ENCODE data around the gene KDM6B. TPM values are rescaled to one million over a fixed set of nuclear protein-coding genes. Genes with fewer than 3 reads are reported as not detected.
A peak's percentile ranks its signal among the peaks of the same experiment; 100 is the strongest.

Gene KDM6B
- total and polyA plus RNA-seq, 9 of the 15 experiments (the other 6 are each of a cell fraction or from before 2014, with no cell fraction given) = 0.01 to 22.9 (median 2.2) TPM

DNA sequence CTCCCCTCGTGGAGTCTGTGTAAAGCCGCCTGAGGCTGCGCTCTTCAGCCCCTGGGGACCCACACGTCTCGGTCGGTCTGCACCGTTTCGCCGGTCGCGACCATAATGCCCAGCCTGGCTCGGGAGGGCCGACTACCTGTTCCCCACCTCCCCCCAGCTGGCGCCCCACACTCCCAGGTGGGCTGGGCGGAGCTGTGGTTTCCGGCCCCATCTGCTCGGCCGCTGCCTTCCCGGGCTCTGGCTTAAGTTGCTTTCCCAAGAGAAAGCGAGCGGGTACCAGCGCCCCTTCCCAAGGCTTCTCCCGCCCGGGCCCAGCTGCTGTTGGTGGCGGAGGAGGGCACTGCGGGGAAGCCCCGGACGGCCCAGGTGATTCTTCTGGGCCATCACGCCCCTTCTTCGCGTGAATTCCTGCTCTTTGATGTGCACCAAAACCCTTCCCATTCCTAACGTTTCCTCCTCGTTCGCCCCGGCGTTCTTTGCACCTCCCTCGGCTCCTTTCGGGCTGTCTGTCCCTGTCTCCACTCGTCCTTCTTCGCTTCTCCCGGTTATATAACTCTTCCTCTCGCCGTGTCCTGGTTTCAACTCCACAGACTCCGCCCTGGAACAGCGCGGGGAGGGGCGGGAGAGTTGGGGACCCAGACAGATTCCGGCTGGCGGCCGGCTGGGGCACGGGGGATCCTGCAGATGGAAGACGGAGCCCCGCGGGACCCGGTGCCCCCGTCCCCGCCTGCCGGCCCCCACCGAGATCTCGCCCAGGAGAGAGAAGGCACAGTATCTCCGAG is 2.0 kb downstream of the KDM6B start (continued):
- TF ChIP-seq JUN (IDR thresholded peaks at IDR 0.05; ENCODE audit: borderline replicate concordance, low read depth, low read length) = no peak
- TF ChIP-seq JUN (CRISPR knock-in tag; IDR thresholded peaks at IDR 0.05; ENCODE audit: borderline replicate concordance) = 0 out of 2 replicates have a peak, but pooled peaks have one; percentile 24
- TF ChIP-seq TAF9B (IDR thresholded peaks at IDR 0.05; ENCODE audit: partially characterized antibody) = peak; percentile 8
- TF ChIP-seq, protein P1, sequence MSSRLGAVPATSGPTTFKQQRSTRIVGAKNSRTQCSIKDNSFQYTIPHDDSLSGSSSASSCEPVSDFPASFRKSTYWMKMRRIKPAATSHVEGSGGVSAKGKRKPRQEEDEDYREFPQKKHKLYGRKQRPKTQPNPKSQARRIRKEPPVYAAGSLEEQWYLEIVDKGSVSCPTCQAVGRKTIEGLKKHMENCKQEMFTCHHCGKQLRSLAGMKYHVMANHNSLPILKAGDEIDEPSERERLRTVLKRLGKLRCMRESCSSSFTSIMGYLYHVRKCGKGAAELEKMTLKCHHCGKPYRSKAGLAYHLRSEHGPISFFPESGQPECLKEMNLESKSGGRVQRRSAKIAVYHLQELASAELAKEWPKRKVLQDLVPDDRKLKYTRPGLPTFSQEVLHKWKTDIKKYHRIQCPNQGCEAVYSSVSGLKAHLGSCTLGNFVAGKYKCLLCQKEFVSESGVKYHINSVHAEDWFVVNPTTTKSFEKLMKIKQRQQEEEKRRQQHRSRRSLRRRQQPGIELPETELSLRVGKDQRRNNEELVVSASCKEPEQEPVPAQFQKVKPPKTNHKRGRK (tag; IDR thresholded peaks at IDR 0.05) = peak; percentile 69
- no peak for TF ChIP-seq SP2 (IDR thresholded peaks at IDR 0.05; ENCODE audit: extremely low read depth, low read depth, low read length, poor library complexity, severe bottlenecking)
- TF ChIP-seq, protein P2, sequence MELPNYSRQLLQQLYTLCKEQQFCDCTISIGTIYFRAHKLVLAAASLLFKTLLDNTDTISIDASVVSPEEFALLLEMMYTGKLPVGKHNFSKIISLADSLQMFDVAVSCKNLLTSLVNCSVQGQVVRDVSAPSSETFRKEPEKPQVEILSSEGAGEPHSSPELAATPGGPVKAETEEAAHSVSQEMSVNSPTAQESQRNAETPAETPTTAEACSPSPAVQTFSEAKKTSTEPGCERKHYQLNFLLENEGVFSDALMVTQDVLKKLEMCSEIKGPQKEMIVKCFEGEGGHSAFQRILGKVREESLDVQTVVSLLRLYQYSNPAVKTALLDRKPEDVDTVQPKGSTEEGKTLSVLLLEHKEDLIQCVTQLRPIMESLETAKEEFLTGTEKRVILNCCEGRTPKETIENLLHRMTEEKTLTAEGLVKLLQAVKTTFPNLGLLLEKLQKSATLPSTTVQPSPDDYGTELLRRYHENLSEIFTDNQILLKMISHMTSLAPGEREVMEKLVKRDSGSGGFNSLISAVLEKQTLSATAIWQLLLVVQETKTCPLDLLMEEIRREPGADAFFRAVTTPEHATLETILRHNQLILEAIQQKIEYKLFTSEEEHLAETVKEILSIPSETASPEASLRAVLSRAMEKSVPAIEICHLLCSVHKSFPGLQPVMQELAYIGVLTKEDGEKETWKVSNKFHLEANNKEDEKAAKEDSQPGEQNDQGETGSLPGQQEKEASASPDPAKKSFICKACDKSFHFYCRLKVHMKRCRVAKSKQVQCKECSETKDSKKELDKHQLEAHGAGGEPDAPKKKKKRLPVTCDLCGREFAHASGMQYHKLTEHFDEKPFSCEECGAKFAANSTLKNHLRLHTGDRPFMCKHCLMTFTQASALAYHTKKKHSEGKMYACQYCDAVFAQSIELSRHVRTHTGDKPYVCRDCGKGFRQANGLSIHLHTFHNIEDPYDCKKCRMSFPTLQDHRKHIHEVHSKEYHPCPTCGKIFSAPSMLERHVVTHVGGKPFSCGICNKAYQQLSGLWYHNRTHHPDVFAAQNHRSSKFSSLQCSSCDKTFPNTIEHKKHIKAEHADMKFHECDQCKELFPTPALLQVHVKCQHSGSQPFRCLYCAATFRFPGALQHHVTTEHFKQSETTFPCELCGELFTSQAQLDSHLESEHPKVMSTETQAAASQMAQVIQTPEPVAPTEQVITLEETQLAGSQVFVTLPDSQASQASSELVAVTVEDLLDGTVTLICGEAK (IDR thresholded peaks at IDR 0.05) = 0 out of 2 replicates have a peak, but pooled peaks have one; percentile 10
- TF ChIP-seq, protein P2 (CRISPR knock-in tag; IDR thresholded peaks at IDR 0.05) = no peak
- TF ChIP-seq, protein P3, sequence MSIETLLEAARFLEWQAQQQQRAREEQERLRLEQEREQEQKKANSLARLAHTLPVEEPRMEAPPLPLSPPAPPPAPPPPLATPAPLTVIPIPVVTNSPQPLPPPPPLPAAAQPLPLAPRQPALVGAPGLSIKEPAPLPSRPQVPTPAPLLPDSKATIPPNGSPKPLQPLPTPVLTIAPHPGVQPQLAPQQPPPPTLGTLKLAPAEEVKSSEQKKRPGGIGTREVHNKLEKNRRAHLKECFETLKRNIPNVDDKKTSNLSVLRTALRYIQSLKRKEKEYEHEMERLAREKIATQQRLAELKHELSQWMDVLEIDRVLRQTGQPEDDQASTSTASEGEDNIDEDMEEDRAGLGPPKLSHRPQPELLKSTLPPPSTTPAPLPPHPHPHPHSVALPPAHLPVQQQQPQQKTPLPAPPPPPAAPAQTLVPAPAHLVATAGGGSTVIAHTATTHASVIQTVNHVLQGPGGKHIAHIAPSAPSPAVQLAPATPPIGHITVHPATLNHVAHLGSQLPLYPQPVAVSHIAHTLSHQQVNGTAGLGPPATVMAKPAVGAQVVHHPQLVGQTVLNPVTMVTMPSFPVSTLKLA (conservative IDR thresholded peaks at IDR 0.05) = peak in 1 of 2 experiments; percentile 3; a peak in 1 of 4 replicates
- TF ChIP-seq, protein P4, sequence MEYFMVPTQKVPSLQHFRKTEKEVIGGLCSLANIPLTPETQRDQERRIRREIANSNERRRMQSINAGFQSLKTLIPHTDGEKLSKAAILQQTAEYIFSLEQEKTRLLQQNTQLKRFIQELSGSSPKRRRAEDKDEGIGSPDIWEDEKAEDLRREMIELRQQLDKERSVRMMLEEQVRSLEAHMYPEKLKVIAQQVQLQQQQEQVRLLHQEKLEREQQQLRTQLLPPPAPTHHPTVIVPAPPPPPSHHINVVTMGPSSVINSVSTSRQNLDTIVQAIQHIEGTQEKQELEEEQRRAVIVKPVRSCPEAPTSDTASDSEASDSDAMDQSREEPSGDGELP (CRISPR knock-in tag; IDR thresholded peaks at IDR 0.05; ENCODE audit: borderline replicate concordance) = peak; percentile 62; the same call in 1 of the 2 replicates
- TF ChIP-seq SUPT5H (IDR thresholded peaks at IDR 0.05) = peak; percentile 14; the same call in 1 of the 2 replicates
- no peak for TF ChIP-seq SMAD4 (CRISPR knock-in tag; conservative IDR thresholded peaks at IDR 0.05)
- peak; percentile 6; the same call in 1 of the 2 replicates for TF ChIP-seq NCOR1 (IDR thresholded peaks at IDR 0.05)
- no peak for TF ChIP-seq ZNF124 (CRISPR knock-in tag; IDR thresholded peaks at IDR 0.05)
- no peak for TF ChIP-seq HDAC1 (IDR thresholded peaks at IDR 0.05)

All from K562 (cell line).